Natural killer cell (primary cell): ENCODE measurements around the gene FBXW11. TPM values are rescaled to one million over a fixed set of nuclear protein-coding genes. Genes with fewer than 3 reads are reported as not detected.
A peak's percentile ranks its signal among the peaks of the same experiment; 100 is the strongest.
"Not testable (repeated sequence)": the region's sequence is repeated elsewhere in the genome, so short reads cannot be mapped to it uniquely, and the experiment has no call there.

Source experiments
- ATAC-seq, 3 donors: fragments of 150-1000 bp in 2 of 3; fragments of 200-7000 bp in 1 of 3; cut with Tn5 transposase; 1 replicate in 1 of 3; 2 replicates in 2 of 3; pipeline ENCODE4 v1.10.0; 2021; ENCODE audit warnings: mild to moderate bottlenecking in 2 of 3, moderate library complexity in 2 of 3
- DNase-seq, 2 donors: peaks; one replicate each; pipeline versions ENCODE4 v3.0.0 to v3.0.0-alpha.2; 2013 to 2021; ENCODE audit warnings: mixed read lengths in 1 of 2
- H3K27ac ChIP-seq: one replicate; pipeline ENCODE4 v1.5.1; 2013; ENCODE audit warnings: mild to moderate bottlenecking, low read length
- H3K27me3 ChIP-seq: one replicate; pipeline ENCODE4 v1.6.1; 2013; ENCODE audit warnings: low read length; ENCODE audit not compliant: control insufficient read depth, insufficient read depth
- H3K36me3 ChIP-seq: one replicate; pipeline ENCODE4 v1.6.1; 2013; ENCODE audit warnings: low read length; ENCODE audit not compliant: control insufficient read depth, insufficient read depth
- H3K4me1 ChIP-seq: one replicate; pipeline ENCODE4 v1.6.1; 2013; ENCODE audit warnings: low read length; ENCODE audit not compliant: control insufficient read depth, insufficient read depth
- H3K4me3 ChIP-seq: one replicate; pipeline ENCODE4 v1.5.1; 2013; ENCODE audit warnings: low read length
- H3K9me3 ChIP-seq: one replicate; pipeline ENCODE4 v1.6.1; 2013; ENCODE audit warnings: low read length; ENCODE audit not compliant: control insufficient read depth, insufficient read depth
- H3K27ac Mint-ChIP-seq, 2 donors: one replicate each; pipeline ENCODE4 v1.8.0; 2022; ENCODE audit warnings: mild to moderate bottlenecking in 2 of 2, mixed read lengths in 2 of 2, moderate library complexity in 1 of 2
- H3K27me3 Mint-ChIP-seq, 2 donors: one replicate each; pipeline ENCODE4 v1.8.0; 2022; ENCODE audit warnings: low read depth in 2 of 2, mixed read lengths in 2 of 2
- H3K36me3 Mint-ChIP-seq: one replicate; pipeline ENCODE4 v1.8.0; 2022; ENCODE audit warnings: mixed read lengths
- H3K4me1 Mint-ChIP-seq, 2 donors: one replicate each; pipeline ENCODE4 v1.8.0; 2022; ENCODE audit warnings: mixed read lengths in 2 of 2
- H3K4me3 Mint-ChIP-seq: one replicate; pipeline ENCODE4 v1.8.0; 2022; ENCODE audit warnings: mild to moderate bottlenecking, moderate library complexity, mixed read lengths
- H3K9me3 Mint-ChIP-seq, 2 donors: one replicate each; pipeline ENCODE4 v1.8.0; 2022; ENCODE audit warnings: mixed read lengths in 2 of 2
- CTCF ChIP-seq: fragments of 200-600 bp; IDR thresholded peaks from one replicate; pipeline ENCODE4 v1.8.0; 2022; ENCODE audit warnings: antibody characterized with exemption
- WGBS: methylation state at CpG from one replicate; pipeline ENCODE4 v1.1.7; 2013; ENCODE audit warnings: missing lambda C conversion rate; ENCODE audit not compliant: insufficient coverage; 5-methylcytosine and 5-hydroxymethylcytosine counted together
- intact Hi-C: fragments of 100-400 bp; cut with micrococcal nuclease; formaldehyde crosslinking; loops from one replicate; pipeline ENCODE4 v1.14.2; 2022
- total RNA-seq, 4 donors: library from RNA; stranded (reverse); fragments of 120-200 nt in 1 of 4; gene quantifications; one replicate each; pipeline versions ENCODE4 v1.2.3 to v1.2.4, GENCODE V29; 2013 to 2022

The FBXW11 gene
- total RNA-seq, 3 donors from 2014 or later (not counting 1 experiment from before 2014, with no cell fraction given): 26.7 to 40.3 (median 39.5) TPM

GRCh38 chr5:171920765-171921391 lies 85.6 kb downstream of the FBXW11 start:
- Mint-ChIP-seq H3K36me3 (no peaks in the 10 kb centered on the region), H3K4me3 (no peak overlapping the region), H3K4me1 (peaks cover 49 to 54% of the 10 kb centered on the region in 2 donors), H3K27me3 (no peaks in the 10 kb centered on the region), H3K27ac (peak overlapping the region; percentile 8 to 50), H3K9me3 (no peaks in the 10 kb centered on the region)
- TF ChIP-seq CTCF: no peak
- ATAC-seq: no peak
- H3K4me3 ChIP-seq: no peak overlapping the region
- no peaks in the 10 kb centered on the region for H3K36me3 ChIP-seq
- no peaks in the 10 kb centered on the region for H3K27me3 ChIP-seq
- intact Hi-C loops: no loop called here
- H3K4me1 ChIP-seq: peaks cover 7% of the 10 kb centered on the region
- H3K9me3 ChIP-seq: no peaks in the 10 kb centered on the region
- WGBS: 96% methylated on average over 4 of the region's 6 CpGs
- DNase-seq: no peak
- no peak overlapping the region for H3K27ac ChIP-seq

GRCh38 chr5:171915700-171916099 lies 90.7 kb downstream of the FBXW11 start:
- H3K9me3 Mint-ChIP-seq, intact Hi-C loops, H3K4me3 Mint-ChIP-seq, H3K4me3 ChIP-seq, H3K9me3 ChIP-seq, H3K27ac ChIP-seq, H3K27me3 ChIP-seq, DNase-seq, ATAC-seq, H3K27me3 Mint-ChIP-seq, H3K36me3 Mint-ChIP-seq, H3K36me3 ChIP-seq, H3K27ac Mint-ChIP-seq: not testable (repeated sequence)
- H3K4me1 Mint-ChIP-seq: peaks cover 65 to 67% of the 10 kb centered on the region in 2 donors
- peaks cover 10% of the 10 kb centered on the region for H3K4me1 ChIP-seq
- WGBS: 100% methylated on average over 2 of the region's 4 CpGs

GRCh38 chr5:171914726-171915338 lies 91.6 kb downstream of the FBXW11 start:
- Mint-ChIP-seq H3K27ac (peak overlapping the region in 1 of 2 donors; percentile 37), H3K27me3 (no peaks in the 10 kb centered on the region), H3K4me1 (peaks cover 64 to 65% of the 10 kb centered on the region in 2 donors), H3K36me3 (no peaks in the 10 kb centered on the region), H3K9me3 (no peaks in the 10 kb centered on the region), H3K4me3 (no peak overlapping the region)
- Histone ChIP-seq H3K4me1 (peaks cover 10% of the 10 kb centered on the region), H3K27ac (no peak overlapping the region), H3K9me3 (no peaks in the 10 kb centered on the region), H3K4me3 (no peak overlapping the region), H3K36me3 (peaks cover 3% of the 10 kb centered on the region), H3K27me3 (no peaks in the 10 kb centered on the region)
- DNase-seq (no peak), ATAC-seq (no peak)
- intact Hi-C loops: loop anchor here (5.0 kb wide), 1 partner anchor 377 kb away; no protein-coding TSS in a partner anchor
- over 99% methylated on average over 5 of the region's 5 CpGs for WGBS
- no peak for TF ChIP-seq CTCF

GRCh38 chr5:171913987-171914273 lies 92.5 kb downstream of the FBXW11 start:
- Mint-ChIP-seq H3K4me3 (no peak overlapping the region), H3K4me1 (peaks cover 55 to 56% of the 10 kb centered on the region in 2 donors), H3K9me3 (no peaks in the 10 kb centered on the region), H3K27me3 (no peaks in the 10 kb centered on the region), H3K27ac (peak overlapping the region in 1 of 2 donors; percentile 75), H3K36me3 (no peaks in the 10 kb centered on the region)
- Histone ChIP-seq H3K4me1 (peaks cover 10% of the 10 kb centered on the region), H3K27me3 (no peaks in the 10 kb centered on the region), H3K27ac (no peak overlapping the region), H3K4me3 (no peak overlapping the region), H3K9me3 (no peaks in the 10 kb centered on the region), H3K36me3 (peaks cover 9% of the 10 kb centered on the region)
- intact Hi-C loops: loop anchor here (5.0 kb wide), 1 partner anchor 378 kb away; no protein-coding TSS in a partner anchor
- no peak for DNase-seq
- no peak for ATAC-seq
- TF ChIP-seq CTCF: no peak
